Activated CD4-positive, alpha-beta T cell treated with anti-CD3 and anti-CD28 coated beads for 24 hours (primary cell): ENCODE data around the gene TMEM106C.
"Not testable (repeated sequence)": the region's sequence is repeated elsewhere in the genome, so short reads cannot be mapped to it uniquely, and the experiment has no call there.

Experiments used
- DNase-seq, 2 donors: peaks; one replicate each; pipeline ENCODE4 v3.0.0-alpha.2; 2020; ENCODE audit warnings: low read depth in 2 of 2

The TMEM106C gene

GRCh38 chr12:47949441-47950341, 13.7 kb upstream of the TMEM106C start:
- peak; percentile 29 to 56 for DNase-seq

- DNase-seq: no peak
Measured at GRCh38 chr12:47950856-47951468, 12.4 kb upstream of the TMEM106C start.

GRCh38 chr12:47954058-47954457, 9.3 kb upstream of the TMEM106C start:
- no peak for DNase-seq

GRCh38 chr12:47954467-47955045, 8.8 kb upstream of the TMEM106C start:
- no peak for DNase-seq

- DNase-seq: no peak
Measured at GRCh38 chr12:47955059-47955458, 8.3 kb upstream of the TMEM106C start.

GRCh38 chr12:47957671-47958070, 5.7 kb upstream of the TMEM106C start:
- not testable (repeated sequence) for DNase-seq

GRCh38 chr12:47962198-47962597, 1.2 kb upstream of the TMEM106C start:
- DNase-seq: no peak

- no peak for DNase-seq
Measured at GRCh38 chr12:47964106-47964728, 821 bp downstream of the TMEM106C start.

GRCh38 chr12:47965581-47965980, 2.2 kb downstream of the TMEM106C start:
- DNase-seq: no peak

GRCh38 chr12:47967461-47968321, 4.3 kb downstream of the TMEM106C start:
- DNase-seq: no peak

- DNase-seq: no peak
Measured at GRCh38 chr12:47969845-47970244, 6.4 kb downstream of the TMEM106C start.

- DNase-seq: no peak
Measured at GRCh38 chr12:47970843-47971242, 7.4 kb downstream of the TMEM106C start.

- DNase-seq: no peak
Measured at GRCh38 chr12:47972895-47973294, 9.5 kb downstream of the TMEM106C start.

- DNase-seq: no peak
Measured at GRCh38 chr12:47973870-47974269, 10.5 kb downstream of the TMEM106C start.

GRCh38 chr12:47975036-47975620, 11.7 kb downstream of the TMEM106C start:
- no peak for DNase-seq

- no peak for DNase-seq
Measured at GRCh38 chr12:47975816-47976215, 12.4 kb downstream of the TMEM106C start.

GRCh38 chr12:47977046-47977771, 13.8 kb downstream of the TMEM106C start:
- DNase-seq: no peak

- no peak for DNase-seq
Measured at GRCh38 chr12:47977772-47978597, 14.6 kb downstream of the TMEM106C start.

GRCh38 chr12:47978598-47978873, 15.1 kb downstream of the TMEM106C start:
- no peak for DNase-seq

- DNase-seq: no peak
Measured at GRCh38 chr12:47979166-47979565, 15.8 kb downstream of the TMEM106C start.
